Measurements from ENCODE around the gene CD300E. TPM values are rescaled to one million over a fixed set of nuclear protein-coding genes. Genes with fewer than 3 reads are reported as not detected.

The CD300E gene
- total RNA-seq, 1 experiment from 2014 or later: not detected

- no peak overlapping the region for H3K4me3 ChIP-seq (ENCODE audit: low read depth, low read length, poor library complexity, severe bottlenecking)
- no TSS peak for BruUV-seq (replicated peaks)
- H3K27me3 ChIP-seq (replicated peaks; ENCODE audit: insufficient read depth, low read depth, low read length, poor library complexity): peaks cover 9% of the 10 kb centered on the region
- ChIA-PET POLR2A (ENCODE audit: low non-redundant PET) (no interaction called here), CTCF (no interaction called here)
- no peaks in the 10 kb centered on the region for H3K4me1 ChIP-seq (ENCODE audit: insufficient read depth, low read length, poor library complexity, severe bottlenecking)
- H3K9me3 ChIP-seq (ENCODE audit: low read depth, low read length, poor library complexity, severe bottlenecking): no peaks in the 10 kb centered on the region
- no peak overlapping the region for H3K27ac ChIP-seq (ENCODE audit: low read depth, low read length, poor library complexity, severe bottlenecking)
- DNase-seq (ENCODE audit: low spot score): no peak
- TF ChIP-seq CTCF (conservative IDR thresholded peaks at IDR 0.05; ENCODE audit: low read depth, low read length) (no peak), EZH2 (IDR thresholded peaks at IDR 0.05; ENCODE audit: borderline replicate concordance, low read depth, low read length, poor library complexity, severe bottlenecking) (no peak)
- intact Hi-C loops (cut with micrococcal nuclease; ENCODE audit: unreplicated experiment): no loop called here
- no peaks in the 10 kb centered on the region for H3K36me3 ChIP-seq (ENCODE audit: insufficient read depth, low read length, poor library complexity, severe bottlenecking)
Measured at GRCh38 chr17:74585711-74586110, 37.8 kb downstream of the CD300E start.

- CTCF ChIA-PET: no interaction called here
- DNase-seq (ENCODE audit: low spot score): no peak
- no TSS peak for BruUV-seq (replicated peaks)
- Histone ChIP-seq H3K4me1 (ENCODE audit: insufficient read depth, low read length, poor library complexity, severe bottlenecking) (no peaks in the 10 kb centered on the region), H3K4me3 (ENCODE audit: low read depth, low read length, poor library complexity, severe bottlenecking) (no peak overlapping the region), H3K27ac (ENCODE audit: low read depth, low read length, poor library complexity, severe bottlenecking) (no peak overlapping the region), H3K36me3 (ENCODE audit: insufficient read depth, low read length, poor library complexity, severe bottlenecking) (no peaks in the 10 kb centered on the region), H3K27me3 (replicated peaks; ENCODE audit: insufficient read depth, low read depth, low read length, poor library complexity) (peaks cover 9% of the 10 kb centered on the region), H3K9me3 (ENCODE audit: low read depth, low read length, poor library complexity, severe bottlenecking) (no peaks in the 10 kb centered on the region)
- POLR2A ChIA-PET (ENCODE audit: low non-redundant PET): no interaction called here
- TF ChIP-seq EZH2 (IDR thresholded peaks at IDR 0.05; ENCODE audit: borderline replicate concordance, low read depth, low read length, poor library complexity, severe bottlenecking) (no peak), CTCF (conservative IDR thresholded peaks at IDR 0.05; ENCODE audit: low read depth, low read length) (no peak)
- intact Hi-C loops (cut with micrococcal nuclease; ENCODE audit: unreplicated experiment): no loop called here
Measured at GRCh38 chr17:74584292-74585060, 39.1 kb downstream of the CD300E start.

- POLR2A ChIA-PET (ENCODE audit: low non-redundant PET): no interaction called here
- Histone ChIP-seq H3K4me1 (ENCODE audit: insufficient read depth, low read length, poor library complexity, severe bottlenecking) (no peaks in the 10 kb centered on the region), H3K36me3 (ENCODE audit: insufficient read depth, low read length, poor library complexity, severe bottlenecking) (no peaks in the 10 kb centered on the region), H3K27ac (ENCODE audit: low read depth, low read length, poor library complexity, severe bottlenecking) (no peak overlapping the region), H3K9me3 (ENCODE audit: low read depth, low read length, poor library complexity, severe bottlenecking) (no peaks in the 10 kb centered on the region), H3K27me3 (replicated peaks; ENCODE audit: insufficient read depth, low read depth, low read length, poor library complexity) (peaks cover 9% of the 10 kb centered on the region), H3K4me3 (ENCODE audit: low read depth, low read length, poor library complexity, severe bottlenecking) (no peak overlapping the region)
- CTCF ChIA-PET: no interaction called here
- no TSS peak for BruUV-seq (replicated peaks)
- TF ChIP-seq EZH2 (IDR thresholded peaks at IDR 0.05; ENCODE audit: borderline replicate concordance, low read depth, low read length, poor library complexity, severe bottlenecking): no peak
- TF ChIP-seq CTCF (conservative IDR thresholded peaks at IDR 0.05; ENCODE audit: low read depth, low read length): no peak
- intact Hi-C loops (cut with micrococcal nuclease; ENCODE audit: unreplicated experiment): no loop called here
- no peak for DNase-seq (ENCODE audit: low spot score)
Measured at GRCh38 chr17:74582633-74583032, 40.9 kb downstream of the CD300E start.

Data from A673 (cell line).